Fibroblast of lung (primary cell): ENCODE data around the gene ITPK1. TPM values are rescaled to one million over a fixed set of nuclear protein-coding genes. Genes with fewer than 3 reads are reported as not detected.

Source experiments
- DNase-seq, 2 donors: peaks; one replicate each; pipeline versions ENCODE4 v3.0.0 to v3.0.0-alpha.2; 2010; ENCODE audit warnings: low read depth in 2 of 2
- H2AFZ ChIP-seq: 2 replicates; pipeline ENCODE4 v1.5.1; 2012; ENCODE audit warnings: low read length, control low read depth, inconsistent platforms
- H3K27ac ChIP-seq: 2 replicates; pipeline ENCODE4 v1.5.1; 2011; ENCODE audit warnings: low read length, control low read depth; ENCODE audit not compliant: insufficient read depth
- H3K27me3 ChIP-seq: 2 replicates; pipeline ENCODE4 v1.5.1; 2011; ENCODE audit warnings: mild to moderate bottlenecking, low read length; ENCODE audit not compliant: control insufficient read depth, insufficient read depth
- H3K36me3 ChIP-seq: 2 replicates; pipeline ENCODE4 v1.5.1; 2011; ENCODE audit warnings: low read length; ENCODE audit not compliant: control insufficient read depth, insufficient read depth
- H3K4me1 ChIP-seq: 2 replicates; pipeline ENCODE4 v1.5.1; 2011; ENCODE audit warnings: low read length; ENCODE audit not compliant: control insufficient read depth, insufficient read depth; ENCODE audit errors: extremely low read depth
- H3K4me2 ChIP-seq: 2 replicates; pipeline ENCODE4 v1.5.1; 2011; ENCODE audit warnings: low read length, control low read depth; ENCODE audit not compliant: insufficient read depth; ENCODE audit errors: extremely low read depth
- H3K4me3 ChIP-seq, 4 experiments: fragments of 200-600 bp in 1 of 4; sonication (generic) in 1 of 4; replicated peaks in 1 of 4; 2 replicates each; pipeline ENCODE4 v1.5.1; 2011 to 2016; ENCODE audit warnings: low read length in 4 of 4, low read depth in 3 of 4, mild to moderate bottlenecking in 3 of 4, control low read depth in 2 of 4, inconsistent platforms in 1 of 4, mixed read lengths in 1 of 4; ENCODE audit not compliant: insufficient read depth in 1 of 4; ENCODE audit errors: control extremely low read depth in 1 of 4
- H3K79me2 ChIP-seq: 2 replicates; pipeline ENCODE4 v1.5.1; 2012; ENCODE audit warnings: mild to moderate bottlenecking, low read length, inconsistent platforms; ENCODE audit not compliant: control insufficient read depth, insufficient read depth
- H3K9ac ChIP-seq: 2 replicates; pipeline ENCODE4 v1.5.1; 2011; ENCODE audit warnings: mild to moderate bottlenecking, low read length, control low read depth; ENCODE audit not compliant: insufficient read depth
- H3K9me3 ChIP-seq: 2 replicates; pipeline ENCODE4 v1.5.1; 2012; ENCODE audit warnings: low read depth, low read length; ENCODE audit not compliant: control insufficient read depth, insufficient read depth
- H4K20me1 ChIP-seq: 2 replicates; pipeline ENCODE4 v1.5.1; 2011; ENCODE audit warnings: low read length; ENCODE audit not compliant: control insufficient read depth, insufficient read depth; ENCODE audit errors: extremely low read depth
- EZH2 ChIP-seq: IDR thresholded peaks from 2 replicates; pipeline ENCODE4 v1.5.1; 2012; ENCODE audit warnings: low read length, control low read depth, mild to moderate bottlenecking; ENCODE audit errors: missing control alignments
- polyA plus RNA-seq, 2 donors: library from polyadenylated mRNA; depleted of rRNA in 1 of 2; stranded (reverse) in 1 of 2; unstranded in 1 of 2; fragments of >200 nt; gene quantifications; 2 replicates each; pipeline ENCODE4 v1.2.1, GENCODE V29; 2011 to 2012; ENCODE audit warnings: missing spikeins in 1 of 2
- total RNA-seq: library from RNA; depleted of rRNA; stranded (reverse); fragments of >200 nt; gene quantifications from 2 replicates; pipeline ENCODE4 v1.2.1, GENCODE V29; 2014
- TF ChIP-seq, protein P1 (sequence below), 2 donors: IDR thresholded peaks in 1 of 2; conservative IDR thresholded peaks in 1 of 2; 1 replicate in 1 of 2; 2 replicates in 1 of 2; pipeline ENCODE4 v1.5.1; 2011 to 2012; ENCODE audit warnings: low read length in 2 of 2, control low read depth in 1 of 2, inconsistent platforms in 1 of 2, low read depth in 1 of 2, mild to moderate bottlenecking in 1 of 2

Gene ITPK1
- total and polyA plus RNA-seq, 2 donors (not counting 1 experiment from before 2014, with no cell fraction given) = 9.2 to 23.1 TPM

DNA sequence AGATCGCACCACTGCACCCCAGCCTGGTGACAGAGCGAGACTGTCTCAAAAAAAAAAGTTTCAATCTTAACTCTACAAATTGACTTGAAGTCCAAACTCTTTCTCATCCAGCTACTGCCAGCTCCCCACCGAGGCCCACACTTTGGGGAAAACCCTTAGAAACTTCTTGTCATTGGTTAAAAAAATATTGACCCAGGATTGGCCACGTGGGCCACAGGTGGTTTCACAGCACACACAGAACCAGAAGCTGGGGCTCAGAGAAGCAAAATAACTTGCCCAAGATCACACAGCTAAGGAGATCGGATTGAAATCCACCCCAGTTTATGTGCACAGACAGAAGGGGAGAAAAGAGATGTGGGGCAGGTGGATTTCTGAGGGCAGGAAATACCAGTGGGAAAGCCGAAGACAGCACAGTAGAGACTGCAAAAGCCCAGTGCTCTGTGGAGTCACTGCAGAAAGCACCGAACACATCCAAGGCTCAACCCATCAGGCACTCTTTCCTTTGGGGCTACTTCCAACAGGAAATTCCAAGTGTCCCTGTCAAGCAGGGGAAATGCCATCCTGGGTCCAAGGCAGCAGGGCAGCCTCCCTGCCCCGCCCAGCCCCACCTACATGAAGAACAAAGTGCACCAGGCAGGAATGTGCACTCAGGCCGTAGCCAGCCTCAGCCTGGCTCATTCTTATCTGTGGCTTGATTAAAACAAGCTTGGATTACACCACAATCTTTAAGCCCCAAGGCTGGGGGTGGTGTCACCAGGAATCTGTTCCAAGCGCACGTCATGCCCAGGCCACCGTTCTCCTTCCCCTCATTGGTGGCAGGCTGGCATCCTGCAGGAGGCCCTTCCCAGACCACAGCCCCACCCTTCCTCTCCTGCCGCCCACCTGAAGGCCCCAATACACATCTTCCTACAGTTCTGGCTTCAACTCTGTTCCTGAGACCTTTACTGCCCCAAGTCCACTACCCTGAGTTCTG, 72.5 kb downstream of the ITPK1 start:
- H3K4me1 ChIP-seq = peaks cover 3% of the 10 kb centered on the region
- H3K4me3 ChIP-seq = no peak overlapping the region
- H3K9ac ChIP-seq = no peak overlapping the region
- no peak overlapping the region for H3K27ac ChIP-seq
- no peak for TF ChIP-seq EZH2
- TF ChIP-seq, protein P1, sequence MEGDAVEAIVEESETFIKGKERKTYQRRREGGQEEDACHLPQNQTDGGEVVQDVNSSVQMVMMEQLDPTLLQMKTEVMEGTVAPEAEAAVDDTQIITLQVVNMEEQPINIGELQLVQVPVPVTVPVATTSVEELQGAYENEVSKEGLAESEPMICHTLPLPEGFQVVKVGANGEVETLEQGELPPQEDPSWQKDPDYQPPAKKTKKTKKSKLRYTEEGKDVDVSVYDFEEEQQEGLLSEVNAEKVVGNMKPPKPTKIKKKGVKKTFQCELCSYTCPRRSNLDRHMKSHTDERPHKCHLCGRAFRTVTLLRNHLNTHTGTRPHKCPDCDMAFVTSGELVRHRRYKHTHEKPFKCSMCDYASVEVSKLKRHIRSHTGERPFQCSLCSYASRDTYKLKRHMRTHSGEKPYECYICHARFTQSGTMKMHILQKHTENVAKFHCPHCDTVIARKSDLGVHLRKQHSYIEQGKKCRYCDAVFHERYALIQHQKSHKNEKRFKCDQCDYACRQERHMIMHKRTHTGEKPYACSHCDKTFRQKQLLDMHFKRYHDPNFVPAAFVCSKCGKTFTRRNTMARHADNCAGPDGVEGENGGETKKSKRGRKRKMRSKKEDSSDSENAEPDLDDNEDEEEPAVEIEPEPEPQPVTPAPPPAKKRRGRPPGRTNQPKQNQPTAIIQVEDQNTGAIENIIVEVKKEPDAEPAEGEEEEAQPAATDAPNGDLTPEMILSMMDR (conservative IDR thresholded peaks at IDR 0.05 in 1 of 2, IDR thresholded peaks at IDR 0.05 in 1 of 2; ENCODE audit: low read depth in 1 of 2, low read length in 2 of 2) = no peak
- no peaks in the 10 kb centered on the region for H4K20me1 ChIP-seq
- H3K4me2 ChIP-seq = no peak overlapping the region
- H3K9me3 ChIP-seq = no peaks in the 10 kb centered on the region
- H3K79me2 ChIP-seq = no peaks in the 10 kb centered on the region
- H3K27me3 ChIP-seq = no peaks in the 10 kb centered on the region
- no peak overlapping the region for H2AFZ ChIP-seq
- DNase-seq = peak; percentile 39 to 94
- no peaks in the 10 kb centered on the region for H3K36me3 ChIP-seq

DNA sequence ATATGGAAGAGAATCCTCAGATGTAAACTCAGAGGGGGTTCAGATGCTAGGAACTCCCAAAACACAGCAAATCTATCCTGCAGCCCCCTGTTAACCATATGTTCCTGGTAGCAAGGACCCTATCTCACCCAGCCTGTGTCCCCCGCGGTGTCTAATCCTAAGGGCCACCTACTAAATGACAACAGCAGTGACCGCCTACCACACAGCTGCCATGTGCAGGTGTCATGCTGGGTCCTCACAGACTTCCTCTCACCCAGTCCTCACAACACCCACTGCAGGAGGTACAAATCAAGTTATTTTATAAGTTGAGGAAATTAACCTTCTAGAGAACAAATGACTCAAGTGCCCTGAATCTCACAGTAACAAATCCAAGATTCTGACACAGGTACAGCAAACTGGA, 73.9 kb downstream of the ITPK1 start:
- no peak overlapping the region for H3K9ac ChIP-seq
- no peaks in the 10 kb centered on the region for H3K79me2 ChIP-seq
- DNase-seq = no peak
- no peak overlapping the region for H3K4me2 ChIP-seq
- no peak overlapping the region for H3K4me3 ChIP-seq
- H4K20me1 ChIP-seq = no peaks in the 10 kb centered on the region
- no peak overlapping the region for H2AFZ ChIP-seq
- H3K4me1 ChIP-seq = peaks cover 5% of the 10 kb centered on the region
- H3K27me3 ChIP-seq = no peaks in the 10 kb centered on the region
- H3K27ac ChIP-seq = no peak overlapping the region
- H3K9me3 ChIP-seq = no peaks in the 10 kb centered on the region
- TF ChIP-seq, protein P1 (conservative IDR thresholded peaks at IDR 0.05 in 1 of 2, IDR thresholded peaks at IDR 0.05 in 1 of 2; ENCODE audit: low read depth in 1 of 2, low read length in 2 of 2) = no peak
- TF ChIP-seq EZH2 = no peak
- no peaks in the 10 kb centered on the region for H3K36me3 ChIP-seq

DNA sequence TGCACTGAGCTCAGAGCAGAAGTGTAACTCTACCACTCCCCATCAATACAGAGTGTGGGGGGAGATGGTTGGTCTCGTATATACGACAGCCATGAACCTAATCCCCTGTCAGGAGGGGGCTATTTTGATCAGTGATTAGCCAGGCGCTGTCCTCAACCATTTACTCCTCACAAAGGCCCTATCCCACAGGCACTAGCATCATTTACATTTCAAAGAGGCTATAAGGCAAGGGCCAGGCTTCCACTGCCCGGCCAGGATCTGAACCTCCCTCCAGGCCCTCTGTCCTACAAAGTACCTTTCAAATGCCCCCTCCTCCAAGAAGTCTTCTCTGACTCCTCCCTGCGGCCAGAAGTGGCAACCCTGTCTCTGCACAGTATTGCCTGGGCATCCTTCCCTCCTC, 74.7 kb downstream of the ITPK1 start:
- Histone ChIP-seq H4K20me1 (no peaks in the 10 kb centered on the region), H3K79me2 (no peaks in the 10 kb centered on the region), H3K36me3 (no peaks in the 10 kb centered on the region), H3K27me3 (no peaks in the 10 kb centered on the region), H3K4me3 (no peak overlapping the region), H3K9ac (no peak overlapping the region), H3K4me2 (no peak overlapping the region), H2AFZ (no peak overlapping the region), H3K9me3 (no peaks in the 10 kb centered on the region), H3K4me1 (peaks cover 8% of the 10 kb centered on the region), H3K27ac (no peak overlapping the region)
- TF ChIP-seq EZH2 = no peak
- TF ChIP-seq, protein P1 (conservative IDR thresholded peaks at IDR 0.05 in 1 of 2, IDR thresholded peaks at IDR 0.05 in 1 of 2; ENCODE audit: low read depth in 1 of 2, low read length in 2 of 2) = no peak
- DNase-seq = no peak
